DOHH2 (cell line): ENCODE results near the gene RC3H2.

Experiments used
- CTCF ChIP-seq: fragments of 200-600 bp; sonication (generic); IDR thresholded peaks from one replicate; pipeline ENCODE4 v1.5.1; 2014; ENCODE audit warnings: antibody characterized with exemption, mild to moderate bottlenecking, low read depth, low read length; ENCODE audit not compliant: poor library complexity, severe bottlenecking
- EZH2phosphoT487 ChIP-seq: fragments of 200-600 bp; sonication (generic); IDR thresholded peaks from 2 replicates; pipeline ENCODE4 v1.6.1; 2017; ENCODE audit warnings: borderline replicate concordance, mild to moderate bottlenecking, antibody characterized with exemption, low read length, moderate library complexity, mixed read lengths

DNA sequence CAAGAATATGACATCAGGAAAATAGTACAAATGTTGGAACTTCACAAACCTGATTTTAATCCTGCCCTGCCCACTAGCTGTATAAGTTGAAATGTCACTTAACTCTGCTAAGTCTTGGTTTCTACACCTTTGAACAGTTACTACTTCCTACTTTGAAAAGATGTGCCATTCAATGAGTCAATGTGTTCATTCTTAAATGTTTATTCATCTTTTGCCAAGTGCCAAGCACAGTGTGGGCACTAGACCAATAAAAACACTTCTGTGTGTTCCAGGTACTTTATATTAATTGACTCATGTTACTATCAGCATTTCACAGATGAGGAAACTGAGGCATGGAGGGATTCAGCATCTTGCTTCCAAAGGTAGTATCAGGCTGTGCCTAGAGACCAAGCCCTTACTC lies 89.6 kb downstream of the RC3H2 start:
- no peak for TF ChIP-seq CTCF
- no peak for TF ChIP-seq EZH2phosphoT487
